ENCODE results near the gene SCAMP3.

DNA sequence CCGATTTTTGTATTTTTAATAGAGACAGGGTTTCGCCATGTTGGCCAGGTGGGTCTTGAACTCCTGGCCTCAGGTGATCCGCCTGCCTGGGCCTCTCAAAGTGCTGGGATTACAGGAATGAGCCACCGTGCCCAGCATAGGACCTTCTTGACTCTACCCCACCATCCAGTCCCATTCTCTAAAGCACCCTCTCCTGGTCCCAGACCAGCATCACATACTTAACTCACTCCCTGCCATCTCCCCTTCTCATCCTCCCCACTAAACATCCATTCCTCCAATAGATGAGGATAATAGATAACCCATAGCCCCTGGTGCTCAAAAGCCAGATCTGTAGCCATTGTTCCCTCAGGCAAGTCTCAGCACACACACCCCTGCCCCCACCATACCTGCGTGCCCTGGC is 9.0 kb downstream of the SCAMP3 start:
- TF ChIP-seq, protein P1, sequence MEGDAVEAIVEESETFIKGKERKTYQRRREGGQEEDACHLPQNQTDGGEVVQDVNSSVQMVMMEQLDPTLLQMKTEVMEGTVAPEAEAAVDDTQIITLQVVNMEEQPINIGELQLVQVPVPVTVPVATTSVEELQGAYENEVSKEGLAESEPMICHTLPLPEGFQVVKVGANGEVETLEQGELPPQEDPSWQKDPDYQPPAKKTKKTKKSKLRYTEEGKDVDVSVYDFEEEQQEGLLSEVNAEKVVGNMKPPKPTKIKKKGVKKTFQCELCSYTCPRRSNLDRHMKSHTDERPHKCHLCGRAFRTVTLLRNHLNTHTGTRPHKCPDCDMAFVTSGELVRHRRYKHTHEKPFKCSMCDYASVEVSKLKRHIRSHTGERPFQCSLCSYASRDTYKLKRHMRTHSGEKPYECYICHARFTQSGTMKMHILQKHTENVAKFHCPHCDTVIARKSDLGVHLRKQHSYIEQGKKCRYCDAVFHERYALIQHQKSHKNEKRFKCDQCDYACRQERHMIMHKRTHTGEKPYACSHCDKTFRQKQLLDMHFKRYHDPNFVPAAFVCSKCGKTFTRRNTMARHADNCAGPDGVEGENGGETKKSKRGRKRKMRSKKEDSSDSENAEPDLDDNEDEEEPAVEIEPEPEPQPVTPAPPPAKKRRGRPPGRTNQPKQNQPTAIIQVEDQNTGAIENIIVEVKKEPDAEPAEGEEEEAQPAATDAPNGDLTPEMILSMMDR (IDR thresholded peaks at IDR 0.05) = no peak
- TF ChIP-seq POLR2A (IDR thresholded peaks at IDR 0.05) = no peak
